Parathyroid adenoma (tissue), 2 donors: ENCODE data around the gene MFN2.

Experiments
- H2AFZ ChIP-seq: fragments of 300-600 bp; sonication (generic); one replicate; pipeline ENCODE4 v1.7.0; 2017; ENCODE audit warnings: antibody characterized with exemption, mild to moderate bottlenecking
- H3K27ac ChIP-seq: fragments of 300-600 bp; sonication (generic); one replicate; pipeline ENCODE4 v1.7.0; 2017
- H3K27me3 ChIP-seq: fragments of 300-600 bp; sonication (generic); one replicate; pipeline ENCODE4 v1.7.0; 2017; ENCODE audit warnings: low read length; ENCODE audit not compliant: control insufficient read depth, insufficient read depth
- H3K36me3 ChIP-seq: fragments of 300-600 bp; sonication (generic); one replicate; pipeline ENCODE4 v1.7.0; 2017; ENCODE audit warnings: low read length; ENCODE audit not compliant: control insufficient read depth, insufficient read depth
- H3K4me1 ChIP-seq: fragments of 300-600 bp; sonication (generic); one replicate; pipeline ENCODE4 v1.7.0; 2017; ENCODE audit warnings: control low read depth
- H3K4me2 ChIP-seq: fragments of 300-600 bp; sonication (generic); one replicate; pipeline ENCODE4 v1.7.0; 2017; ENCODE audit warnings: low read length
- H3K4me3 ChIP-seq: fragments of 300-600 bp; sonication (generic); one replicate; pipeline ENCODE4 v1.7.0; 2017; ENCODE audit warnings: low read depth, low read length
- H3K79me2 ChIP-seq: fragments of 300-600 bp; sonication (generic); one replicate; pipeline ENCODE4 v1.7.0; 2017; ENCODE audit warnings: control low read depth
- H3K9ac ChIP-seq: fragments of 300-600 bp; sonication (generic); one replicate; pipeline ENCODE4 v1.7.0; 2017; ENCODE audit warnings: mild to moderate bottlenecking
- H3K9me3 ChIP-seq: fragments of 300-600 bp; sonication (generic); one replicate; pipeline ENCODE4 v1.7.0; 2017; ENCODE audit warnings: low read length; ENCODE audit not compliant: control insufficient read depth
- TF ChIP-seq, protein P1 (sequence below): fragments of 300-600 bp; sonication (generic); IDR thresholded peaks from one replicate; pipeline ENCODE4 v1.7.0; 2017; ENCODE audit warnings: antibody characterized with exemption, mild to moderate bottlenecking
- donor health status: primary hyperparathyroidism.

MFN2 gene

GRCh38 chr1:11984121-11984520 lies 3.9 kb downstream of the MFN2 start:
- H3K4me2 ChIP-seq = no peak overlapping the region
- H3K36me3 ChIP-seq = no peaks in the 10 kb centered on the region
- no peaks in the 10 kb centered on the region for H3K27me3 ChIP-seq
- no peaks in the 10 kb centered on the region for H3K9me3 ChIP-seq
- no peak overlapping the region for H2AFZ ChIP-seq
- no peak overlapping the region for H3K9ac ChIP-seq
- H3K79me2 ChIP-seq = peaks cover 14% of the 10 kb centered on the region
- H3K27ac ChIP-seq = no peak overlapping the region
- no peak overlapping the region for H3K4me3 ChIP-seq
- TF ChIP-seq, protein P1, sequence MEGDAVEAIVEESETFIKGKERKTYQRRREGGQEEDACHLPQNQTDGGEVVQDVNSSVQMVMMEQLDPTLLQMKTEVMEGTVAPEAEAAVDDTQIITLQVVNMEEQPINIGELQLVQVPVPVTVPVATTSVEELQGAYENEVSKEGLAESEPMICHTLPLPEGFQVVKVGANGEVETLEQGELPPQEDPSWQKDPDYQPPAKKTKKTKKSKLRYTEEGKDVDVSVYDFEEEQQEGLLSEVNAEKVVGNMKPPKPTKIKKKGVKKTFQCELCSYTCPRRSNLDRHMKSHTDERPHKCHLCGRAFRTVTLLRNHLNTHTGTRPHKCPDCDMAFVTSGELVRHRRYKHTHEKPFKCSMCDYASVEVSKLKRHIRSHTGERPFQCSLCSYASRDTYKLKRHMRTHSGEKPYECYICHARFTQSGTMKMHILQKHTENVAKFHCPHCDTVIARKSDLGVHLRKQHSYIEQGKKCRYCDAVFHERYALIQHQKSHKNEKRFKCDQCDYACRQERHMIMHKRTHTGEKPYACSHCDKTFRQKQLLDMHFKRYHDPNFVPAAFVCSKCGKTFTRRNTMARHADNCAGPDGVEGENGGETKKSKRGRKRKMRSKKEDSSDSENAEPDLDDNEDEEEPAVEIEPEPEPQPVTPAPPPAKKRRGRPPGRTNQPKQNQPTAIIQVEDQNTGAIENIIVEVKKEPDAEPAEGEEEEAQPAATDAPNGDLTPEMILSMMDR = no peak
- peaks cover 3% of the 10 kb centered on the region for H3K4me1 ChIP-seq

DNA sequence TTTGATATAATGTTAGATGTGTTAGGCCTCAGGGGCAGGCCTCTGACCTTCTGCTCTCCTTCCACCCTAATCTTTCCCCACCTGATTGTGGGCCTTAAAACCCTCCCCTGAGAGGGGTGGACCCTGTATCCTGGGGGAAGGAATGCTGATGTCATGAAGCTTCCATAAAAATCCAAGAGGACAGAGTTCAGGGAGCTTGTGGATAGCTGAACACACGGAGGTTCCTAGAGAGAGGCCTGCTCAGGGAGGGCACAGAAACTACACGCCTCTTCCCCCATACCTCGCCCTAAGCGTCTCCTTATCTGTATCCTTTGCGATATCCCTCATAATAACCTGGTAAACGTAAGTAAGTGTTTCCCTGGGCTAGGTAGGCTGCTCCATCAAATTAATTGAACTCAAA lies 4.3 kb downstream of the MFN2 start:
- TF ChIP-seq, protein P1 = no peak
- Histone ChIP-seq H3K27me3 (no peaks in the 10 kb centered on the region), H2AFZ (no peak overlapping the region), H3K4me1 (peaks cover 1% of the 10 kb centered on the region), H3K9ac (no peak overlapping the region), H3K27ac (no peak overlapping the region), H3K79me2 (peaks cover 14% of the 10 kb centered on the region), H3K4me2 (no peak overlapping the region), H3K4me3 (no peak overlapping the region), H3K36me3 (no peaks in the 10 kb centered on the region), H3K9me3 (no peaks in the 10 kb centered on the region)

- no peak overlapping the region for H3K4me3 ChIP-seq
- no peaks in the 10 kb centered on the region for H3K4me1 ChIP-seq
- H3K79me2 ChIP-seq = peaks cover 14% of the 10 kb centered on the region
- TF ChIP-seq, protein P1 = no peak
- no peak overlapping the region for H2AFZ ChIP-seq
- H3K9ac ChIP-seq = no peak overlapping the region
- H3K9me3 ChIP-seq = no peaks in the 10 kb centered on the region
- H3K4me2 ChIP-seq = no peak overlapping the region
- no peak overlapping the region for H3K27ac ChIP-seq
- no peaks in the 10 kb centered on the region for H3K27me3 ChIP-seq
- H3K36me3 ChIP-seq = no peaks in the 10 kb centered on the region
These were observed 4.9 kb downstream of the MFN2 start for GRCh38 chr1:11985171-11985570.

DNA sequence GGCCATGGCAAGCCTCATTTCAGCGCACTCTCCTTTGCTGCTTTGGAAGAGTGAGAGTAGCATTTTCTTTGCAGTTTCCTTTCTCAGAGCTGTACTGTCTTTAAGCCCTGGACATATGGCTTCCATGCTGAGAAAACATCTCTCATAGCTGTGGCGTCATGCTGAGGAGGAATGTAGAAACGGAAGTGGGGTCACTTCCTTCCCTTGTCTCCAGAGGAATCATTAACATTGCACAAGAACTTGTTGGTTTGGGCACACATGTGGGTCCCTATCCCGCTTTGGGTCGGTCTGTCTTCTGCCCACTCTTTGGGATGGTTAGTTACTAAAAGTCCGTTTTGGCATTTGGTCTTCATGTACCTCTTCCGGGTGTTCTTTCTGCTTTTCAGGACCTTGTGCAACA lies 5.6 kb downstream of the MFN2 start:
- Histone ChIP-seq H3K79me2 (peaks cover 12% of the 10 kb centered on the region), H3K36me3 (no peaks in the 10 kb centered on the region), H3K4me1 (no peaks in the 10 kb centered on the region), H3K4me3 (no peak overlapping the region), H2AFZ (no peak overlapping the region), H3K27ac (no peak overlapping the region), H3K9ac (no peak overlapping the region), H3K4me2 (no peak overlapping the region), H3K27me3 (no peaks in the 10 kb centered on the region), H3K9me3 (no peaks in the 10 kb centered on the region)
- TF ChIP-seq, protein P1 = no peak

GRCh38 chr1:11989669-11990068 lies 9.4 kb downstream of the MFN2 start:
- Histone ChIP-seq H3K9ac (no peak overlapping the region), H3K36me3 (no peaks in the 10 kb centered on the region), H3K27ac (no peak overlapping the region), H3K79me2 (peaks cover 7% of the 10 kb centered on the region), H3K4me2 (no peak overlapping the region), H3K4me1 (no peaks in the 10 kb centered on the region), H3K27me3 (no peaks in the 10 kb centered on the region), H3K4me3 (no peak overlapping the region), H3K9me3 (no peaks in the 10 kb centered on the region), H2AFZ (no peak overlapping the region)
- TF ChIP-seq, protein P1 = no peak
